ENCODE measurements around the gene GNAQ. TPM values are rescaled to one million over a fixed set of nuclear protein-coding genes. Genes with fewer than 3 reads are reported as not detected.

The GNAQ gene
- total and polyA plus RNA-seq, 9 donors = 22.0 to 72.2 (median 53.1) TPM

DNA sequence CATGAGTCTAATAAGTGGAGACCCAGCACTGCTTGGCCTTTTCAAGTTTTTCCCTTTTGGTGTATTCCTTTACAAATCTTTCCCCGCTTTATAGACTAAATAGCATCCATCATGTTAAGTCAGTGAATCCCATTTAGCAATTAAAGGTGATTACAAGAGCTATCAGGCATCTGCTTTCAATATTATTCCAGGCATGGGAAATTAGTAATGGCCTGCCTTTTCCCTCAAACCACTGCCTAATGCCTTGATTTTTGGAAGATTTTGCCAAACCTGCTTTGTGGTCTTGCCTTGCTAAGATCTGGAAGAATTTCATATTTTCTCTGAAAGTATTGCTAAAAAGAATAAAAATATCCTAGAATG, 280.6 kb downstream of the GNAQ start:
- H3K27ac ChIP-seq = no peak overlapping the region
- H3K4me3 ChIP-seq = no peak overlapping the region
- no peaks in the 10 kb centered on the region for H3K27me3 ChIP-seq
- H3K36me3 ChIP-seq = no peaks in the 10 kb centered on the region
- H3K4me1 ChIP-seq (ENCODE audit: insufficient read depth) = peaks cover 2% of the 10 kb centered on the region
- H3K9me3 ChIP-seq = no peaks in the 10 kb centered on the region
- intact Hi-C loops (cut with DNase I) = loop anchor here in 3 of 4 donors (5.0 to 10.0 kb wide), 4 partner anchors 284 to 319 kb away; partner anchors contain the start of gene GNAQ (in 1 of the 3)
- TF ChIP-seq CTCF (IDR thresholded peaks at IDR 0.05) = no peak
- no peak for TF ChIP-seq POLR2A (IDR thresholded peaks at IDR 0.05)
- WGBS, 3 donors = 95 to 98% (median 96%) methylated on average over 1 of the region's 1 CpG
- no peak for DNase-seq

DNA sequence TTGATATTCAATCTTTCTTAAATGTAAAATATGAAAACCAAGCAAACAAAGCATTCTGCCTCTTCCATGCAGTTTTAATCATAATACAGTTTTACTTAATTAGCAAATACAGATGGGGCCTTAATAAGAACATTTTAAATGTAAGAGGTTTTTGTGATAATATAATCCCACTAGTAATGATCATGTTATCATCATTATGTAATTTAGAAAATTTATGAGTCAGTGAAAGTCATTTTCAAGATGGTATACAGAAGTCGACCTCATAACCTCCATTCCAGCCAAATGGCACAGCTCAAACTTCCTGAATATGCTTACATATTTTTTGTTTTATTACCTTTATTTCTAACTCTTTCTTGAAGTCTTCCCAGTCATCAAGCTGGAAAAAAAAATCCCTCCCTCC, 281.3 kb downstream of the GNAQ start:
- Histone ChIP-seq H3K4me3 (no peak overlapping the region), H3K36me3 (no peaks in the 10 kb centered on the region), H3K9me3 (no peaks in the 10 kb centered on the region), H3K27ac (no peak overlapping the region), H3K27me3 (no peaks in the 10 kb centered on the region), H3K4me1 (ENCODE audit: insufficient read depth) (peaks cover 2% of the 10 kb centered on the region)
- 58 to 70% (median 66%) methylated on average over 1 of the region's 1 CpG for WGBS, 3 donors
- TF ChIP-seq CTCF (IDR thresholded peaks at IDR 0.05) (no peak), POLR2A (IDR thresholded peaks at IDR 0.05) (no peak), EP300 (IDR thresholded peaks at IDR 0.05) (no peak)
- intact Hi-C loops (cut with DNase I) = loop anchor here in 3 of 4 donors (5.0 to 10.0 kb wide), 4 partner anchors 285 to 318 kb away; partner anchors contain the start of gene GNAQ (in 1 of the 3)
- no peak for DNase-seq

DNA sequence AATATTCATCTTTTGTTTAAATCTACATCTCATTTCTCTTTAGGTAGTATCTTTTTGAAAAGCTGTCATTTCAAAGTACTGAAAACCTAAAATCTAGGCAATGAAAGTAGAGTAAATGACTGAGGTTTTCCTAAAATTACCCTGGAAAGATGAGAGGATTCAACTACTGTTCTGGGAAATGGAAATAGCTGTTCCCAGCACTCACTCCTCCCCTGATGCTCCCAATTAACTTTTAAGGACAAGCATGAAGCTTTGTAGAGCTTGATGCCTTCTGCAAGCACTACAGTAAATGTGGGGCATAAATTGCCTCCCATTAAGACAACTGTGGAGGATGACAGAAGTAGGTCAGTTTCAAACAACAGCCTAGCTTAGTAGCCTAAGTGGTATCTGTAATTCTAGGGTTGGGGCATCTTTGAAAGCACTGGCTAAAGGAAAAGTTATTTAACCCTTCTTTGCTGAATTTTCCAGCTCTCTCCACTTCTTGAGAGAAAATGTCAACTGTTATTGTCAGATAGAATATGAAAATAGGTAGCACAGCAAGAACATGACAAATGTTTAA, 283.3 kb downstream of the GNAQ start:
- no peak overlapping the region for H3K4me3 ChIP-seq
- intact Hi-C loops (cut with DNase I) = loop anchor here in 1 of 4 donors (5.0 kb wide), 1 partner anchor 301 kb away; no protein-coding TSS in a partner anchor
- DNase-seq = no peak
- no peaks in the 10 kb centered on the region for H3K36me3 ChIP-seq
- no peaks in the 10 kb centered on the region for H3K9me3 ChIP-seq
- H3K27ac ChIP-seq = no peak overlapping the region
- H3K4me1 ChIP-seq (ENCODE audit: insufficient read depth) = peaks cover 3% of the 10 kb centered on the region
- H3K27me3 ChIP-seq = no peaks in the 10 kb centered on the region
- TF ChIP-seq CTCF (IDR thresholded peaks at IDR 0.05) (no peak), POLR2A (IDR thresholded peaks at IDR 0.05) (no peak), EP300 (IDR thresholded peaks at IDR 0.05) (no peak)

DNA sequence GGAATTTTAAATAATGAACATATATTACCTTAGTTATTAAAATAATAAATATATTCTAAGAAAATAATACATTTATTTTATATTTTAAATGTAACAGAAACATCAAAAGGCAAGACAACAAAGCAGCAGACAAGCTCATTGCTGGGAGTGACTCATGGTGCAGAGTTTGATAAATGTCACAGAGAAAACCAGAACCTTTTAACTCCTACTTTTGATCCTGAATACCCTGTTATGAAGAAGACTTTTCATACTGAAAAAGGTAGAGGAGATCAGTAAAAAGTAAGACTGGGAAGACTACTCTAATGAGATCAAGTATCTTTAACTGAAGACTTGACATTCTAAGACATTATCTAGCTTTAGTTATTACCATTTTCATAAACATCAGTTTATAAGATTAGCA, 284.4 kb downstream of the GNAQ start:
- H3K9me3 ChIP-seq = no peaks in the 10 kb centered on the region
- TF ChIP-seq POLR2A (IDR thresholded peaks at IDR 0.05) = no peak
- TF ChIP-seq CTCF (IDR thresholded peaks at IDR 0.05) = no peak
- TF ChIP-seq EP300 (IDR thresholded peaks at IDR 0.05) = no peak
- intact Hi-C loops (cut with DNase I) = loop anchor here in 1 of 4 donors (5.0 kb wide), 1 partner anchor 300 kb away; no protein-coding TSS in a partner anchor
- H3K27ac ChIP-seq = no peak overlapping the region
- no peaks in the 10 kb centered on the region for H3K27me3 ChIP-seq
- no peak overlapping the region for H3K4me3 ChIP-seq
- H3K4me1 ChIP-seq (ENCODE audit: insufficient read depth) = peaks cover 1% of the 10 kb centered on the region
- no peak for DNase-seq
- H3K36me3 ChIP-seq = no peaks in the 10 kb centered on the region
